H1 (cell line): ENCODE results near the gene ZNRF3. TPM values are rescaled to one million over a fixed set of nuclear protein-coding genes. Genes with fewer than 3 reads are reported as not detected.

Experiments
- CTCF ChIA-PET: fragments of 300-600 bp; sonication (Branson Sonifier 250); formaldehyde crosslinking; loops from one replicate; lab custom pipeline; 2021; ENCODE audit not compliant: partially characterized antibody; lab: Charles Lee
- POLR2A ChIA-PET: fragments of 300-600 bp; sonication (Branson Sonifier 250); formaldehyde crosslinking; loops from one replicate; lab custom pipeline; 2021; ENCODE audit warnings: inconsistent platforms; ENCODE audit not compliant: partially characterized antibody; lab: Charles Lee
- DNase-seq, 2 experiments: peaks; one replicate each; pipeline versions ENCODE4 v3.0.0 to v3.0.0-alpha.2; 2010 to 2022; ENCODE audit warnings: low spot score in 2 of 2, low read depth in 1 of 2, mixed read lengths in 1 of 2
- FAIRE-seq: peaks from 2 replicates; lab custom pipeline; 2011; peaks lifted over from hg19 to GRCh38; lab: Jason Lieb, UNC
- H2AFZ ChIP-seq: 2 replicates; pipeline ENCODE4 v1.8.1; 2012; ENCODE audit warnings: low read length, inconsistent platforms
- H2AK5ac ChIP-seq: 2 replicates; pipeline ENCODE4 v1.6.1; 2013; ENCODE audit warnings: low read depth, low read length
- H2BK120ac ChIP-seq: replicated peaks from 2 replicates; pipeline ENCODE3; 2013; ENCODE audit warnings: low read depth, low read length, inconsistent platforms
- H2BK12ac ChIP-seq: 2 replicates; pipeline ENCODE4 v1.6.1; 2013; ENCODE audit warnings: low read depth, low read length
- H2BK15ac ChIP-seq: 2 replicates; pipeline ENCODE4 v1.6.1; 2013; ENCODE audit warnings: low read length
- H2BK20ac ChIP-seq: 2 replicates; pipeline ENCODE4 v1.6.1; 2013; ENCODE audit warnings: low read length
- H2BK5ac ChIP-seq: 2 replicates; pipeline ENCODE4 v1.6.1; 2013; ENCODE audit warnings: low read depth, low read length
- H3K14ac ChIP-seq: 2 replicates; pipeline ENCODE4 v1.6.1; 2013; ENCODE audit warnings: inconsistent platforms; ENCODE audit not compliant: insufficient read length
- H3K18ac ChIP-seq: 2 replicates; pipeline ENCODE4 v1.6.1; 2013; ENCODE audit warnings: low read length; ENCODE audit errors: extremely low read depth
- H3K23ac ChIP-seq: 2 replicates; pipeline ENCODE4 v1.6.1; 2013; ENCODE audit warnings: inconsistent platforms; ENCODE audit not compliant: insufficient read length
- H3K23me2 ChIP-seq: 2 replicates; pipeline ENCODE4 v1.6.1; 2013; ENCODE audit warnings: low read depth, low read length
- H3K27ac ChIP-seq: 2 replicates; pipeline ENCODE4 v1.6.1; 2011; ENCODE audit warnings: low read depth, low read length, inconsistent platforms
- H3K27me3 ChIP-seq, 4 experiments: replicated peaks in 1 of 4; 1 replicate in 1 of 4; 2 replicates in 3 of 4; pipeline versions ENCODE4 v1.6.1 to v1.8.1; 2011 to 2013; ENCODE audit warnings: low read length in 3 of 4, mild to moderate bottlenecking in 3 of 4, inconsistent platforms in 2 of 4, mixed read lengths in 2 of 4, moderate library complexity in 1 of 4; ENCODE audit not compliant: control insufficient read depth in 3 of 4, insufficient read depth in 3 of 4; ENCODE audit errors: extremely low read depth in 1 of 4
- H3K36me3 ChIP-seq, 4 experiments: 2 replicates each; pipeline versions ENCODE4 v1.6.1 to v1.8.1; 2011 to 2013; ENCODE audit warnings: mild to moderate bottlenecking in 4 of 4, low read length in 3 of 4, moderate library complexity in 2 of 4, control low read depth in 1 of 4, inconsistent platforms in 1 of 4; ENCODE audit not compliant: insufficient read depth in 4 of 4, control insufficient read depth in 2 of 4
- H3K4ac ChIP-seq: replicated peaks from 2 replicates; pipeline ENCODE3; 2013; ENCODE audit warnings: low read length, low read depth, mixed read lengths, inconsistent platforms; ENCODE audit not compliant: insufficient read length
- H3K4me1 ChIP-seq, 4 experiments: replicated peaks in 1 of 4; 1 replicate in 1 of 4; 2 replicates in 3 of 4; pipeline versions ENCODE4 v1.6.1 to v1.8.1; 2011 to 2013; ENCODE audit warnings: low read length in 3 of 4, inconsistent platforms in 2 of 4, mixed read lengths in 1 of 4; ENCODE audit not compliant: insufficient read depth in 4 of 4, control insufficient read depth in 3 of 4
- H3K4me2 ChIP-seq, 2 experiments: 2 replicates each; pipeline versions ENCODE4 v1.6.1 to v1.8.1; 2011 to 2013; ENCODE audit warnings: low read depth in 2 of 2, low read length in 2 of 2, control low read depth in 1 of 2, inconsistent platforms in 1 of 2, mild to moderate bottlenecking in 1 of 2; ENCODE audit not compliant: insufficient read depth in 1 of 2
- H3K4me3 ChIP-seq, 4 experiments: fragments of 200-600, 300-600 bp in 1 of 4; sonication (generic), shearing (Covaris generic), sonication (Bioruptor Twin) in 1 of 4; 2 replicates each; pipeline versions ENCODE4 v1.5.1 to v1.8.1; 2011 to 2016; ENCODE audit warnings: low read length in 4 of 4, low read depth in 3 of 4, control low read depth in 2 of 4, inconsistent platforms in 2 of 4, mild to moderate bottlenecking in 2 of 4, mixed read lengths in 1 of 4, moderate library complexity in 1 of 4; ENCODE audit not compliant: insufficient read depth in 2 of 4; ENCODE audit errors: extremely low read depth in 1 of 4
- H3K56ac ChIP-seq: replicated peaks from 2 replicates; pipeline ENCODE3; 2013; ENCODE audit warnings: low read depth, mild to moderate bottlenecking, mixed read lengths, low read length, inconsistent platforms; ENCODE audit not compliant: insufficient read length
- H3K79me1 ChIP-seq: 2 replicates; pipeline ENCODE4 v1.6.1; 2013; ENCODE audit warnings: low read depth, low read length, control low read depth
- H3K79me2 ChIP-seq, 2 experiments: 2 replicates each; pipeline versions ENCODE4 v1.6.1 to v1.8.1; 2012 to 2013; ENCODE audit warnings: low read length in 2 of 2, mild to moderate bottlenecking in 2 of 2, inconsistent platforms in 1 of 2; ENCODE audit not compliant: insufficient read depth in 2 of 2, control insufficient read depth in 1 of 2
- H3K9ac ChIP-seq, 4 experiments: replicated peaks in 1 of 4; 1 replicate in 1 of 4; 2 replicates in 3 of 4; pipeline versions ENCODE4 v1.6.1 to v1.8.1; 2011 to 2013; ENCODE audit warnings: low read depth in 3 of 4, low read length in 3 of 4, control low read depth in 2 of 4, mild to moderate bottlenecking in 2 of 4, moderate library complexity in 2 of 4, inconsistent platforms in 1 of 4; ENCODE audit errors: extremely low read depth in 1 of 4
- H3K9me3 ChIP-seq, 2 experiments: 2 replicates each; pipeline versions ENCODE4 v1.6.1 to v1.8.1; 2012 to 2013; ENCODE audit warnings: mild to moderate bottlenecking in 2 of 2, moderate library complexity in 2 of 2, control low read depth in 1 of 2, inconsistent platforms in 1 of 2, low read depth in 1 of 2, low read length in 1 of 2, mixed read lengths in 1 of 2; ENCODE audit not compliant: insufficient read depth in 2 of 2
- H4K20me1 ChIP-seq, 2 experiments: replicated peaks in 1 of 2; 2 replicates each; pipeline versions ENCODE3 to v1.8.1; 2011 to 2013; ENCODE audit warnings: inconsistent platforms in 2 of 2, low read length in 2 of 2, mild to moderate bottlenecking in 1 of 2; ENCODE audit not compliant: insufficient read depth in 2 of 2, control insufficient read depth in 1 of 2
- H4K5ac ChIP-seq: 2 replicates; pipeline ENCODE4 v1.6.1; 2013; ENCODE audit warnings: low read length, low read depth, mixed read lengths, inconsistent platforms; ENCODE audit not compliant: insufficient read length
- H4K8ac ChIP-seq: 2 replicates; pipeline ENCODE4 v1.8.0; 2013; ENCODE audit warnings: mild to moderate bottlenecking, moderate library complexity, low read length, inconsistent platforms; ENCODE audit not compliant: insufficient read depth; ENCODE audit errors: extremely low read depth
- H4K91ac ChIP-seq: replicated peaks from 2 replicates; pipeline ENCODE3; 2013; ENCODE audit warnings: low read length, mixed read lengths, inconsistent platforms; ENCODE audit not compliant: insufficient read length
- BRCA1 ChIP-seq: IDR thresholded peaks from 2 replicates; pipeline ENCODE4 v1.6.1; 2012; ENCODE audit warnings: low read depth, low read length, improper control_type of control experiment
- CBX8 ChIP-seq: fragments of 300-800, 300-1000 bp; sonication (generic); IDR thresholded peaks from 2 replicates; pipeline ENCODE4 v1.7.1; 2016; ENCODE audit warnings: low read depth, low read length, borderline replicate concordance
- CHD1 ChIP-seq: IDR thresholded peaks from 2 replicates; pipeline ENCODE4 v1.6.1; 2012; ENCODE audit warnings: low read depth, low read length, improper control_type of control experiment
- CTBP2 ChIP-seq: IDR thresholded peaks from 2 replicates; pipeline ENCODE4 v1.7.0; 2011; ENCODE audit warnings: borderline replicate concordance, mild to moderate bottlenecking, moderate library complexity, mixed read lengths, low read length; ENCODE audit not compliant: insufficient read depth, insufficient read length
- EGR1 ChIP-seq: IDR thresholded peaks from 2 replicates; pipeline ENCODE4 v1.6.1; 2011; ENCODE audit warnings: low read depth, low read length, borderline replicate concordance
- JUND ChIP-seq: IDR thresholded peaks from 2 replicates; pipeline ENCODE4 v1.6.1; 2011; ENCODE audit warnings: mild to moderate bottlenecking, improper control_type of control experiment, low read length
- RBBP5 ChIP-seq: IDR thresholded peaks from 2 replicates; pipeline ENCODE4 v1.7.1; 2012; ENCODE audit warnings: low read depth, mild to moderate bottlenecking, inconsistent platforms, low read length, moderate library complexity, borderline replicate concordance
- RFX5 ChIP-seq: IDR thresholded peaks from 2 replicates; pipeline ENCODE4 v1.6.1; 2011; ENCODE audit warnings: low read depth, low read length, improper control_type of control experiment, borderline replicate concordance
- RXRA ChIP-seq: IDR thresholded peaks from 2 replicates; pipeline ENCODE4 v1.6.1; 2011; ENCODE audit warnings: low read depth, mild to moderate bottlenecking, low read length, moderate library complexity; ENCODE audit not compliant: insufficient read depth
- SIX5 ChIP-seq: IDR thresholded peaks from 2 replicates; pipeline ENCODE4 v1.6.1; 2011; ENCODE audit warnings: mild to moderate bottlenecking, low read depth, low read length
- TBP ChIP-seq: IDR thresholded peaks from 2 replicates; pipeline ENCODE4 v1.6.1; 2011; ENCODE audit warnings: low read depth, low read length, improper control_type of control experiment
- ZNF274 ChIP-seq: IDR thresholded peaks from 2 replicates; pipeline ENCODE4 v1.7.0; 2012; ENCODE audit warnings: low read length, borderline replicate concordance; ENCODE audit errors: extremely low read depth
- WGBS, 2 experiments: shearing (Covaris generic) in 1 of 2; methylation state at CpG; one replicate each; pipeline versions ENCODE4 v1.1.6 to v1.1.7; 2013 to 2015; ENCODE audit warnings: low lambda C conversion rate in 2 of 2, mixed read lengths in 2 of 2, inconsistent platforms in 1 of 2, low coverage in 1 of 2, missing lambda C conversion rate in 1 of 2; ENCODE audit not compliant: insufficient replicate concordance in 2 of 2, insufficient coverage in 1 of 2, insufficient read length in 1 of 2; ENCODE audit errors: extremely low coverage in 1 of 2, missing lambda C conversion rate in 1 of 2; 5-methylcytosine and 5-hydroxymethylcytosine counted together
- polyA plus RNA-seq, 7 experiments: library from polyadenylated mRNA; depleted of rRNA in 3 of 7; stranded (reverse) in 5 of 7; unstranded in 2 of 7; fragments of >200 nt in 5 of 7; fragments of 200-250 nt in 2 of 7; gene quantifications; 1 replicate in 5 of 7; 2 replicates in 1 of 7; 4 replicates in 1 of 7; pipeline versions ENCODE4 v1.2.1 to v1.2.3, GENCODE V29; 2011 to 2013; ENCODE audit warnings: missing spikeins in 2 of 7, mixed read lengths in 2 of 7
- total RNA-seq: library from RNA; stranded (reverse); fragmentation: NEBNext Ultra II Directional; extraction: Animal tissue kit (Norgen Biotek cat#: 25700); gene quantifications from 2 replicates; pipeline ENCODE4 v1.2.1, GENCODE V29; 2021
- TF ChIP-seq, protein P1 (sequence below): IDR thresholded peaks from 2 replicates; pipeline ENCODE4 v1.6.1; 2012; ENCODE audit warnings: inconsistent platforms
- TF ChIP-seq, protein P2 (sequence below): IDR thresholded peaks from 2 replicates; pipeline ENCODE4 v1.6.1; 2012; ENCODE audit warnings: inconsistent platforms

The ZNRF3 gene
- total and polyA plus RNA-seq, 2 of the 8 experiments (the other 6 are each of a cell fraction or from before 2014, with no cell fraction given): 14.1 to 21.7 TPM

DNA sequence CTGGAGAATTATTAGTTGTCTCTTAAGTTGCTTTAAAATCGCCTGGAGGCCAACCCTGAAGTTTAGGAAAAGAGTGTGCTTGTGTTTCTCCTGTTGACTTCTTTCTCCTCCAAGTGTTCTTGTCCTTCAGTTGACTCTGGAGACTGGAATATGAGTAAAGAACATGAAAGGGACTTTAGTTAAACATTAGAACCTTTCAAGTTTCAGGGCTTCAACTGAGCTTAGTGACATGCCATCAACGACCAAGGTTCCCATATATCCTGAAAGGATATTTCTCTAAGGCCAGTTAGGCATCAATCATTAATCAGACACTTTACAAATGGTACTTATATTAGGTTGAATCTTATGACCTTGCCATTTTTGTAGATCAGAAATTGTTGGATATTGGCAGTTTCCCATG, 70.0 kb downstream of the ZNRF3 start:
- Histone ChIP-seq H3K9me3 (no peaks in the 10 kb centered on the region), H3K79me2 (peaks cover 4 to 90% of the 10 kb centered on the region in 2 experiments), H3K14ac (no peak overlapping the region), H3K4me3 (no peak overlapping the region), H3K79me1 (peaks cover 14% of the 10 kb centered on the region), H2BK5ac (no peak overlapping the region), H4K91ac (no peak overlapping the region), H2AFZ (no peak overlapping the region), H3K36me3 (no peaks in the 10 kb centered on the region), H3K18ac (no peak overlapping the region), H3K9ac (no peak overlapping the region), H3K4me1 (peaks cover 2 to 16% (median 9%) of the 10 kb centered on the region in 4 experiments; a peak in 6 of 7 replicates), H4K8ac (no peak overlapping the region), H2AK5ac (no peak overlapping the region), H3K27me3 (no peaks in the 10 kb centered on the region), H3K23ac (no peak overlapping the region), H4K5ac (no peak overlapping the region), H2BK12ac (no peak overlapping the region), H3K27ac (no peak overlapping the region), H2BK15ac (no peak overlapping the region), H3K4me2 (no peak overlapping the region), H3K4ac (no peak overlapping the region), H2BK20ac (no peak overlapping the region), H4K20me1 (peaks cover 2 to 13% of the 10 kb centered on the region in 2 experiments), H3K56ac (no peak overlapping the region), H3K23me2 (peaks cover 2% of the 10 kb centered on the region; the same call in 1 of the 2 replicates), H2BK120ac (no peak overlapping the region)
- WGBS, 2 experiments: 68% methylated on average over 2 of the region's 2 CpGs; no CpG with 5 or more reads in 1 of the 2 experiments
- ChIA-PET CTCF (no interaction called here), POLR2A (interaction anchor here (1.3 kb wide), 1 partner anchor 11 kb away, joined by 3 read pairs; no protein-coding TSS in a partner anchor)
- no peak for DNase-seq
- TF ChIP-seq CTBP2: no peak
- no peak for TF ChIP-seq ZNF274
- no peak for TF ChIP-seq RXRA
- no peak for TF ChIP-seq SIX5
- no peak for TF ChIP-seq CBX8
- no peak for TF ChIP-seq BRCA1
- TF ChIP-seq CHD1: no peak
- TF ChIP-seq TBP: no peak
- TF ChIP-seq RBBP5: no peak
- TF ChIP-seq, protein P1, sequence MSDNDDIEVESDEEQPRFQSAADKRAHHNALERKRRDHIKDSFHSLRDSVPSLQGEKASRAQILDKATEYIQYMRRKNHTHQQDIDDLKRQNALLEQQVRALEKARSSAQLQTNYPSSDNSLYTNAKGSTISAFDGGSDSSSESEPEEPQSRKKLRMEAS: no peak
- no peak for TF ChIP-seq RFX5
- TF ChIP-seq JUND: no peak
- no peak for TF ChIP-seq EGR1
- TF ChIP-seq, protein P2, sequence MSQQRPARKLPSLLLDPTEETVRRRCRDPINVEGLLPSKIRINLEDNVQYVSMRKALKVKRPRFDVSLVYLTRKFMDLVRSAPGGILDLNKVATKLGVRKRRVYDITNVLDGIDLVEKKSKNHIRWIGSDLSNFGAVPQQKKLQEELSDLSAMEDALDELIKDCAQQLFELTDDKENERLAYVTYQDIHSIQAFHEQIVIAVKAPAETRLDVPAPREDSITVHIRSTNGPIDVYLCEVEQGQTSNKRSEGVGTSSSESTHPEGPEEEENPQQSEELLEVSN: no peak
- no peak for FAIRE-seq
